Measurements from ENCODE around the gene FBF1. TPM values are rescaled to one million over a fixed set of nuclear protein-coding genes. Genes with fewer than 3 reads are reported as not detected.
A peak's percentile ranks its signal among the peaks of the same experiment; 100 is the strongest.
"Not testable (repeated sequence)": the region's sequence is repeated elsewhere in the genome, so short reads cannot be mapped to it uniquely, and the experiment has no call there.

Gene FBF1
- polyA plus RNA-seq, 6 donors from 2014 or later: 1.5 to 5.0 (median 2.9) TPM

GRCh38 chr17:75865404-75866188 is 75.2 kb downstream of the FBF1 start:
- peak overlapping the region; percentile 52 to 97 (median 87) for H3K27ac Mint-ChIP-seq
- not testable (repeated sequence) for H3K9me3 Mint-ChIP-seq; DNase-seq; H3K36me3 Mint-ChIP-seq; H3K27me3 Mint-ChIP-seq; ATAC-seq (ENCODE audit: low read depth in 2 of 2)
- H3K4me1 Mint-ChIP-seq: peaks cover 13 to 29% (median 21%) of the 10 kb centered on the region in 3 donors
- peak overlapping the region in 1 of 8 donors; percentile 53 for H3K4me3 Mint-ChIP-seq

- DNase-seq, H3K9me3 Mint-ChIP-seq, H3K27me3 Mint-ChIP-seq, H3K36me3 Mint-ChIP-seq: not testable (repeated sequence)
- Mint-ChIP-seq H3K4me1 (peaks cover 13 to 30% (median 21%) of the 10 kb centered on the region in 3 donors), H3K27ac (peak overlapping the region; percentile 61 to 97 (median 95)), H3K4me3 (peak overlapping the region in 2 of 8 donors; percentile 46 to 55)
- peak; percentile 6 to 20 for ATAC-seq (ENCODE audit: low read depth in 2 of 2)
Observed at GRCh38 chr17:75864887-75865286, 76.0 kb downstream of the FBF1 start.

- peaks cover 13 to 31% (median 22%) of the 10 kb centered on the region in 3 donors for H3K4me1 Mint-ChIP-seq
Observed at GRCh38 chr17:75864448-75864871, 76.4 kb downstream of the FBF1 start.

GRCh38 chr17:75861927-75862317 is 78.9 kb downstream of the FBF1 start:
- H3K4me1 Mint-ChIP-seq: peaks cover 19 to 53% (median 31%) of the 10 kb centered on the region in 3 donors
- H3K9me3 Mint-ChIP-seq: no peaks in the 10 kb centered on the region
- DNase-seq (no peak), ATAC-seq (ENCODE audit: low read depth in 2 of 2) (no peak)
- H3K36me3 Mint-ChIP-seq: no peaks in the 10 kb centered on the region
- H3K27me3 Mint-ChIP-seq: no peaks in the 10 kb centered on the region
- H3K27ac Mint-ChIP-seq: peak overlapping the region in 4 of 6 donors; percentile 82 to 92 (median 89)
- peak overlapping the region in 1 of 8 donors; percentile 50 for H3K4me3 Mint-ChIP-seq

More at GRCh38 chr17:75864448-75864871, 76.4 kb downstream of the FBF1 start:
- no peaks in the 10 kb centered on the region for H3K27me3 Mint-ChIP-seq
- no peaks in the 10 kb centered on the region for H3K36me3 Mint-ChIP-seq
- H3K9me3 Mint-ChIP-seq: no peaks in the 10 kb centered on the region
- peak overlapping the region; percentile 87 to 97 (median 95) for H3K27ac Mint-ChIP-seq
- H3K4me3 Mint-ChIP-seq: peak overlapping the region in 7 of 8 donors; percentile 15 to 83 (median 55)
- DNase-seq (peak; percentile 70), ATAC-seq (ENCODE audit: low read depth in 2 of 2) (peak; percentile 90 to 92)

Other genes with a start within 250 kb of the FBF1 start
- gene ITGB4, start 219.6 kb downstream of the FBF1 start, polyA plus RNA-seq (ENCODE audit: low read depth in 6 of 6): 1 to 10 TPM in 2 of 6 donors, under 1 TPM in 2, not detected in 2; 0.67 to 1.6 (median 1.1) TPM
- 10 to 100 TPM in 4 of 6 donors, 1 to 10 TPM in 2; 8.3 to 21.9 (median 14.6) TPM for gene GALK1, start 175.8 kb downstream of the FBF1 start, polyA plus RNA-seq (ENCODE audit: low read depth in 6 of 6)
- 10 to 100 TPM; 31.1 to 50.1 (median 37.7) TPM for gene UNK, start 156.2 kb downstream of the FBF1 start, polyA plus RNA-seq (ENCODE audit: low read depth in 6 of 6)
- 10 to 100 TPM; 11.5 to 31.5 (median 20.5) TPM for gene UNC13D, start 96.6 kb downstream of the FBF1 start, polyA plus RNA-seq (ENCODE audit: low read depth in 6 of 6)
- 100 to 1,000 TPM in 2 of 6 donors, 10 to 100 TPM in 4; 73.4 to 134 (median 87.6) TPM for gene WBP2, start 85.7 kb downstream of the FBF1 start, polyA plus RNA-seq (ENCODE audit: low read depth in 6 of 6)
- 1 to 10 TPM in 3 of 6 donors, under 1 TPM in 2, not detected in 1; 0.97 to 2.2 (median 1.7) TPM for gene TRIM47, start 62.5 kb downstream of the FBF1 start, polyA plus RNA-seq (ENCODE audit: low read depth in 6 of 6)
- gene TRIM65, start 44.1 kb downstream of the FBF1 start, polyA plus RNA-seq (ENCODE audit: low read depth in 6 of 6): 10 to 100 TPM; 15.4 to 33.0 (median 23.4) TPM
- gene MRPL38, start 36.2 kb downstream of the FBF1 start, polyA plus RNA-seq (ENCODE audit: low read depth in 6 of 6): 10 to 100 TPM; 47.3 to 68.8 (median 59.7) TPM
- 10 to 100 TPM in 3 of 6 donors, 1 to 10 TPM in 3; 6.4 to 15.5 (median 10.6) TPM for gene ACOX1, start 38.1 kb upstream of the FBF1 start, polyA plus RNA-seq (ENCODE audit: low read depth in 6 of 6)
- 10 to 100 TPM; 24.4 to 62.0 (median 31.3) TPM for gene TEN1, start 38.2 kb upstream of the FBF1 start, polyA plus RNA-seq (ENCODE audit: low read depth in 6 of 6)
- gene CDK3, start 59.8 kb upstream of the FBF1 start, polyA plus RNA-seq (ENCODE audit: low read depth in 6 of 6): 1 to 10 TPM in 1 of 6 donors, under 1 TPM in 3, not detected in 2; 0.66 to 5.9 (median 0.76) TPM
- not detected for gene EVPL, start 86.3 kb upstream of the FBF1 start, polyA plus RNA-seq (ENCODE audit: low read depth in 6 of 6)
- gene SRP68, start 131.5 kb upstream of the FBF1 start, polyA plus RNA-seq (ENCODE audit: low read depth in 6 of 6): 10 to 100 TPM; 31.4 to 68.1 (median 53.0) TPM
- gene GALR2, start 133.7 kb upstream of the FBF1 start, polyA plus RNA-seq (ENCODE audit: low read depth in 6 of 6): 1 to 10 TPM in 2 of 6 donors, under 1 TPM in 3, not detected in 1; 0.31 to 2.6 (median 0.72) TPM
- gene ZACN, start 138.1 kb upstream of the FBF1 start, polyA plus RNA-seq (ENCODE audit: low read depth in 6 of 6): 1 to 10 TPM in 2 of 6 donors, under 1 TPM in 2, not detected in 2; 0.70 to 1.6 (median 1.1) TPM
- 10 to 100 TPM; 40.8 to 64.9 (median 54.0) TPM for gene EXOC7, start 162.7 kb upstream of the FBF1 start, polyA plus RNA-seq (ENCODE audit: low read depth in 6 of 6)
- gene FOXJ1, start 200.2 kb upstream of the FBF1 start, polyA plus RNA-seq (ENCODE audit: low read depth in 6 of 6): not detected

All from naive B cell (primary cell).